Peyer's patch (tissue), 4 donors: Measurements from ENCODE around the gene SELENOP.

Experiments used
- POLR2A ChIP-seq, 2 donors: fragments of 450-650 bp; IDR thresholded peaks; one replicate each; pipeline ENCODE4 v1.5.1; 2017; ENCODE audit warnings: antibody characterized with exemption in 2 of 2, mild to moderate bottlenecking in 2 of 2, moderate library complexity in 2 of 2
- TF ChIP-seq, protein P1 (sequence below), 6 experiments: fragments of 450-650 bp in 4 of 6; fragments of 200-600 bp in 2 of 6; sonication (generic) in 1 of 6; IDR thresholded peaks; one replicate each; pipeline ENCODE4 v1.5.1; 2017 to 2019; ENCODE audit warnings: antibody characterized with exemption in 6 of 6, mild to moderate bottlenecking in 3 of 6, moderate library complexity in 1 of 6

DNA sequence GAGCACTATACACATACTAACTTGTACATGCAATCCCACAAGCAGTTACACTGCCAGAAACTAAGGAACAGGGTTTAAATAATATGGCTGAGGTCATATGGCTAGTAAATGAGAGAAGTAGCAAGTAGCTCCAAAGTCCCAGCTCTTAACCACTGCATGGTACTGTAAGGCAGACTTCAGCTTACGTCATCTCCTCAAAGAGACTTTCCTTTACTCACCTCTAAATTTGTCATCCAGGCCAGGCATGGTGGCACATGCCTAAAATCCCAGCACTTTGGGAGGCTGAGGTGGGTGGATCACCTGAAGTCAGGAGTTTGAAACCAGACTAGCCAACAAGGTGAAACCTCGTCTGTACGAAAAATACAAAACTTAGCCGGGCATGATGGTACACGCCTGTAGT is 20.4 kb upstream of the SELENOP start:
- TF ChIP-seq, protein P1, sequence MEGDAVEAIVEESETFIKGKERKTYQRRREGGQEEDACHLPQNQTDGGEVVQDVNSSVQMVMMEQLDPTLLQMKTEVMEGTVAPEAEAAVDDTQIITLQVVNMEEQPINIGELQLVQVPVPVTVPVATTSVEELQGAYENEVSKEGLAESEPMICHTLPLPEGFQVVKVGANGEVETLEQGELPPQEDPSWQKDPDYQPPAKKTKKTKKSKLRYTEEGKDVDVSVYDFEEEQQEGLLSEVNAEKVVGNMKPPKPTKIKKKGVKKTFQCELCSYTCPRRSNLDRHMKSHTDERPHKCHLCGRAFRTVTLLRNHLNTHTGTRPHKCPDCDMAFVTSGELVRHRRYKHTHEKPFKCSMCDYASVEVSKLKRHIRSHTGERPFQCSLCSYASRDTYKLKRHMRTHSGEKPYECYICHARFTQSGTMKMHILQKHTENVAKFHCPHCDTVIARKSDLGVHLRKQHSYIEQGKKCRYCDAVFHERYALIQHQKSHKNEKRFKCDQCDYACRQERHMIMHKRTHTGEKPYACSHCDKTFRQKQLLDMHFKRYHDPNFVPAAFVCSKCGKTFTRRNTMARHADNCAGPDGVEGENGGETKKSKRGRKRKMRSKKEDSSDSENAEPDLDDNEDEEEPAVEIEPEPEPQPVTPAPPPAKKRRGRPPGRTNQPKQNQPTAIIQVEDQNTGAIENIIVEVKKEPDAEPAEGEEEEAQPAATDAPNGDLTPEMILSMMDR (IDR thresholded peaks at IDR 0.05) = no peak
- no peak for TF ChIP-seq POLR2A (IDR thresholded peaks at IDR 0.05)
